Calu3 (cell line): ENCODE measurements around the gene UNKL. TPM values are rescaled to one million over a fixed set of nuclear protein-coding genes. Genes with fewer than 3 reads are reported as not detected.

Experiments
- BruUV-seq: library from RNA; stranded (reverse); fragments of 400-500 nt; replicated peaks from 2 replicates; lab custom pipeline; 2021; lab: Mats Ljungman, UMichigan
- CTCF ChIA-PET: fragments of 300-600 bp; sonication (Branson Sonifier 250); formaldehyde crosslinking; loops from one replicate; lab custom pipeline; 2022; ENCODE audit warnings: antibody characterized with exemption; lab: Charles Lee
- DNase-seq: peaks from one replicate; pipeline ENCODE4 v3.0.0; 2022
- H3K27ac Mint-ChIP-seq: one replicate; pipeline ENCODE4 v1.8.0; 2022; ENCODE audit warnings: mixed read lengths; ENCODE audit not compliant: unreplicated experiment
- H3K27me3 Mint-ChIP-seq: one replicate; pipeline ENCODE4 v1.8.0; 2022; ENCODE audit warnings: mixed read lengths; ENCODE audit not compliant: unreplicated experiment
- H3K36me3 Mint-ChIP-seq: one replicate; pipeline ENCODE4 v1.8.0; 2022; ENCODE audit warnings: mild to moderate bottlenecking, moderate library complexity, mixed read lengths; ENCODE audit not compliant: insufficient read depth, unreplicated experiment
- H3K4me1 Mint-ChIP-seq: one replicate; pipeline ENCODE4 v1.8.0; 2022; ENCODE audit warnings: mild to moderate bottlenecking, low read depth, mixed read lengths; ENCODE audit not compliant: unreplicated experiment
- H3K4me3 Mint-ChIP-seq: one replicate; pipeline ENCODE4 v1.8.0; 2022; ENCODE audit warnings: mild to moderate bottlenecking, low read depth, moderate library complexity, mixed read lengths; ENCODE audit not compliant: unreplicated experiment
- H3K9me3 Mint-ChIP-seq: one replicate; pipeline ENCODE4 v1.8.0; 2022; ENCODE audit warnings: low read depth, mixed read lengths; ENCODE audit not compliant: unreplicated experiment
- intact Hi-C: fragments of 100-400 bp; cut with micrococcal nuclease; formaldehyde crosslinking; loops from one replicate; pipeline ENCODE4 v1.10.0; 2022; ENCODE audit not compliant: unreplicated experiment
- total RNA-seq: library from RNA; stranded (reverse); gene quantifications from 2 replicates; pipeline ENCODE4 v1.2.3, GENCODE V29; 2022
- TF ChIP-seq, protein P1 (sequence below): fragments of 200-600 bp; IDR thresholded peaks from one replicate; pipeline ENCODE4 v1.8.0; 2022; ENCODE audit warnings: antibody characterized with exemption; ENCODE audit not compliant: unreplicated experiment

The UNKL gene
- total RNA-seq, 1 experiment from 2014 or later, result 35.5 TPM

DNA sequence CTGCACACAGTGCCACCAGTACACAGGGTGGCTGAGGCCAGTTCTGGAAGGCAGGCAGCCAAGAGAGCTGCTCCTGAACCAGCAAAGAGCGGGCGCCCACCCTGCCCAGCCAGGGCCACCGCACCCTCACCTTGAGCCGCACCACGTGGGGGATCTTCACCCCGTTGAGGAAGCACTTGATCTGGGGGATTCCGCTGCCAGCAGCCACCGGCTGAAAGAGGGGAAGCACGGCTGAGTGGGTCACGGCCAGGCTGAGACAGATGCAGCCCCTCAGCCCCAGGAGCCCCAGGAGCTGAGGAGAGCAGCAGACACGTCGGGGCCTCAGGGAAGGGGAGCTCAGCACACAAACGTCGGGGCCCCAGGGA is 44.5 kb upstream of the UNKL start:
- TF ChIP-seq, protein P1, sequence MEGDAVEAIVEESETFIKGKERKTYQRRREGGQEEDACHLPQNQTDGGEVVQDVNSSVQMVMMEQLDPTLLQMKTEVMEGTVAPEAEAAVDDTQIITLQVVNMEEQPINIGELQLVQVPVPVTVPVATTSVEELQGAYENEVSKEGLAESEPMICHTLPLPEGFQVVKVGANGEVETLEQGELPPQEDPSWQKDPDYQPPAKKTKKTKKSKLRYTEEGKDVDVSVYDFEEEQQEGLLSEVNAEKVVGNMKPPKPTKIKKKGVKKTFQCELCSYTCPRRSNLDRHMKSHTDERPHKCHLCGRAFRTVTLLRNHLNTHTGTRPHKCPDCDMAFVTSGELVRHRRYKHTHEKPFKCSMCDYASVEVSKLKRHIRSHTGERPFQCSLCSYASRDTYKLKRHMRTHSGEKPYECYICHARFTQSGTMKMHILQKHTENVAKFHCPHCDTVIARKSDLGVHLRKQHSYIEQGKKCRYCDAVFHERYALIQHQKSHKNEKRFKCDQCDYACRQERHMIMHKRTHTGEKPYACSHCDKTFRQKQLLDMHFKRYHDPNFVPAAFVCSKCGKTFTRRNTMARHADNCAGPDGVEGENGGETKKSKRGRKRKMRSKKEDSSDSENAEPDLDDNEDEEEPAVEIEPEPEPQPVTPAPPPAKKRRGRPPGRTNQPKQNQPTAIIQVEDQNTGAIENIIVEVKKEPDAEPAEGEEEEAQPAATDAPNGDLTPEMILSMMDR, result no peak
- intact Hi-C loops, result no loop called here
- no peaks in the 10 kb centered on the region for H3K4me1 Mint-ChIP-seq
- CTCF ChIA-PET, result no interaction called here
- no TSS peak for BruUV-seq
- H3K27me3 Mint-ChIP-seq, result no peaks in the 10 kb centered on the region
- peaks cover 6% of the 10 kb centered on the region for H3K36me3 Mint-ChIP-seq
- DNase-seq, result no peak
- no peaks in the 10 kb centered on the region for H3K9me3 Mint-ChIP-seq
- no peak overlapping the region for H3K4me3 Mint-ChIP-seq
- H3K27ac Mint-ChIP-seq, result no peak overlapping the region

DNA sequence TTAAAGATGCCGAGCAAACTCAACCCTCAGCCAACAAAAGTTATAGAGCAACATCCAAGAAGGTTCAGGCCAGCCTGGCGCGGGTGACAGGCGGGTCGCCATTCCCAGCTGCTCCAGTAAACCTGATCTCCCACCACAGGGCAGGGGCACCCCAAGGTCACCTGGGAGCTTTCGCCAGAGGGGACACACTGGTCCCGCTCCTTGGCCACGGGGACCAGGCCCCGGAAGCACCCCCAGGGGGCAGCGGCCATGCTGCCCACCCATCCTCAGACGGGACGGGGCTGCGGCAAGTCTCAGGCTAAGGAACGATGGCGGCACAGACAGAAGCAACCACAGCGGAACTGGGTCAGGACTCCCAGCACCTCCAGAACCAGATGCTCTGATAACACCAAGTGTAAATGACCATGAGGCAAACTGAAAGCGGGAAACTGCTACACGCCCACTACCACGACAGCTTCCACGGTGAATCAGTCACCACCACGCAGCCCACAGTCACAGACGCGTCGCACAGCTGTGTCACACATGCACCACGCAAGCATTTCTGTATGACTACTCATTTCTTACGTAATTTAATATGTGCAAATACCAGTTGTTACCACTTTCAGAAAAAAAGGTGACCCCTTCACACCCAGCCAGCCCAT is 44.0 kb upstream of the UNKL start:
- intact Hi-C loops, result no loop called here
- Mint-ChIP-seq H3K27ac (no peak overlapping the region), H3K27me3 (no peaks in the 10 kb centered on the region), H3K4me1 (no peaks in the 10 kb centered on the region), H3K4me3 (no peak overlapping the region), H3K36me3 (peaks cover 11% of the 10 kb centered on the region), H3K9me3 (no peaks in the 10 kb centered on the region)
- CTCF ChIA-PET, result no interaction called here
- no TSS peak for BruUV-seq
- no peak for DNase-seq
- TF ChIP-seq, protein P1, result no peak

DNA sequence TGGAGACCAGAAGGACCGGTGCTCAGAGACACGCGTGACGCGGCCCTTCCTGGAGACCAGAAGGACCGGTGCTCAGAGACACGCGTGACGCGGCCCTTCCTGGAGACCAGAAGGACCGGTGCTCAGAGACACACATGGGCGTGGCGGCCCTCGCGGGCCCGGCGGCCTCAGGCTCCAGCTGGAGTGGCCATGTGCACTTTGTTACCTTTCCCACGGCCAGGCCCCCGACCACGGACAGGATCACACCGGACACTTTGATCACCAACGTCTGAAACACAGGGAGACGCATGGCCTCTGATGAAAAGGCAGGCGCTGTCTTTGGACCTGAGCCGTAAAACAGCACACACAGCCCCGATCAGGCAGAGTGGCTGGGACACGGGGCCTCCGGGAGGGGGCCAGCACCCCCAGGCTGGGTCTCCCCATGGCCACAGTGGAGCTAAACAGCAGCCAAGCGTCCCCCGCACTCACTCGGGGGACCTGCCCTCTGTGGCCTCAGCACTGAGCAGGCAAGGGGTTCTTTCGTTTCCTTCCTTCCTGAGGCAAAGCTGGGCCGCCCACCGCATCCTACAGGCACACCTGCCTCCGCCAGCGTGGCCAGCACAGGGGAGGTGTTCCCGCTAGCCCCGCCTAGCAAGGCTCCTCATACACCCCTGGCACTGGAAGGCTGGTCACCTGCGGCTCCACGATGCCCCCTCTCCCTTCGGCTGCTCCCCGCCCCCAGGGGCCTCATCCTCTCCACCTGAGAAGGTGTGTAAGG is 43.2 kb upstream of the UNKL start:
- no peak overlapping the region for H3K4me3 Mint-ChIP-seq
- DNase-seq, result no peak
- no peaks in the 10 kb centered on the region for H3K4me1 Mint-ChIP-seq
- peaks cover 16% of the 10 kb centered on the region for H3K36me3 Mint-ChIP-seq
- BruUV-seq, result no TSS peak
- H3K9me3 Mint-ChIP-seq, result no peaks in the 10 kb centered on the region
- CTCF ChIA-PET, result no interaction called here
- TF ChIP-seq, protein P1, result no peak
- H3K27me3 Mint-ChIP-seq, result no peaks in the 10 kb centered on the region
- intact Hi-C loops, result no loop called here
- H3K27ac Mint-ChIP-seq, result no peak overlapping the region

DNA sequence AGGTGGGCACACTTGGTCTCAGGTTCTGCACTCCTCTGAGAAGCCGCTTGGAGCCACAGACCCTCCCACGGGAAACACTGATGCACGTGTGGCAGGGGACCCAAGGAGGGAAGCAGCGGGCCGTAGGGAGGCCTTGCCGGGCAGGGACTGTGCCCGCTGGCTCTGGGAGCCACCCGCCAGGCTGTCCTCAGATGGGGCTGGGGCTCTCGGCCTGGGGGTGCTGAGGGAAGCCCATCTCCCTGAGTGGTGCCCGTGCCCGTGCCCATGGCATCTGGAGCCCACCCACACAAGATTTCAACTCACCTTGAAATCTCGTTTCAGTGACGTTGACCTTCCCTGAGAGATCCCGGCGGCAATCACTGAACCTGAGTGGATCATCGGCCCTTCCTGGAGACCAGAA is 42.4 kb upstream of the UNKL start:
- intact Hi-C loops, result no loop called here
- no peaks in the 10 kb centered on the region for H3K27me3 Mint-ChIP-seq
- CTCF ChIA-PET, result no interaction called here
- TF ChIP-seq, protein P1, result no peak
- BruUV-seq, result no TSS peak
- no peak overlapping the region for H3K27ac Mint-ChIP-seq
- H3K4me1 Mint-ChIP-seq, result no peaks in the 10 kb centered on the region
- H3K36me3 Mint-ChIP-seq, result peaks cover 24% of the 10 kb centered on the region
- no peak for DNase-seq
- H3K4me3 Mint-ChIP-seq, result no peak overlapping the region
- no peaks in the 10 kb centered on the region for H3K9me3 Mint-ChIP-seq
